Fibroblast of skin of right quadriceps (primary cell): ENCODE measurements around the gene RAI2.

Experiments
- DNase-seq: peaks from one replicate; pipeline ENCODE4 v3.0.0-alpha.2; 2013

RAI2 gene

DNA sequence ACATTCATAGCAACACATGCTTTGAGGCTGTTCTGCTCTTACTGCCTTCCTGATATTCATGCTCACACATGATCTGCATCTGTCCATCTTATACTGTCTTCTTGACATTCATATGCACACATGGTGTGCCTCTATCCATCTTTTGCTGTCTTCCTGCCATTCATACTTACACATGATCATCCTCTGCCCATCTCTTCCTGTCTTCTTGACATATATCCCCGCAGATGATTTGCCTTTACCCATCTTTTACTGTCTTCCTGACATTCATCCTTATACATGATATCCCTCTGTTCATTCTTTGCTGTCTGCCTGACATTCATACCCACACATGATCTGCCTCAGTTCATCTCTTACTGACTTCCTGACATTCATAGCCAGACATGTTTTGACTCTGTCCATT lies 87.0 kb downstream of the RAI2 start:
- no peak for DNase-seq

DNA sequence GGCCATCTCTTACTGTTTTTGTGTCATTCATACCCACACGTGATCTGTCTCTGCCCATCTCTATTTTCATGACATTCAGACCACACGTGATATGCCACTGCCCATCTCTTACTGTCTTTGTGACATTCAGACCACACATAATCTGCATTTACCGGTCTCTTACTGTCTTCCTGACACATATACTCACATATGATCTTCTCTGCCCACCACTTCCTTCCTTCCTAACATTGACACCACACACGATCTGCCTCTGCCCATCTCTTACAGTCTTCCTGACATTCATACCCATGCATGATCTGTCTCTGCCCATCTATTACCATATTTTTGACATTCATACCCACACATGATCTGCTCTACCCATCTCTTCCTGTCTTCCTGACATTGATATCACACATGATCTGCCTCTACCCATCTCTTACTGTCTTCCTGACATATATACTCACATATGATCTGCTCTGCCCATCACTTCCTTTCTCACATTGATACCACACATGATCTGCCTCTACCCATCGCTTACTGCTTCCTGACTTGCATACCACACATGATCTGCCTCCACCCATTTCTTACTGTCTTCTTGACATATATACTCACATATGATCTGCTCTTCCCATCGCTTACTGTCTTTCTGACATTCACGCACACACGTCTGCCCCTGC lies 87.7 kb downstream of the RAI2 start:
- DNase-seq = no peak

- no peak for DNase-seq
Measured at GRCh38 chrX:17769701-17770269, 91.3 kb downstream of the RAI2 start.

DNA sequence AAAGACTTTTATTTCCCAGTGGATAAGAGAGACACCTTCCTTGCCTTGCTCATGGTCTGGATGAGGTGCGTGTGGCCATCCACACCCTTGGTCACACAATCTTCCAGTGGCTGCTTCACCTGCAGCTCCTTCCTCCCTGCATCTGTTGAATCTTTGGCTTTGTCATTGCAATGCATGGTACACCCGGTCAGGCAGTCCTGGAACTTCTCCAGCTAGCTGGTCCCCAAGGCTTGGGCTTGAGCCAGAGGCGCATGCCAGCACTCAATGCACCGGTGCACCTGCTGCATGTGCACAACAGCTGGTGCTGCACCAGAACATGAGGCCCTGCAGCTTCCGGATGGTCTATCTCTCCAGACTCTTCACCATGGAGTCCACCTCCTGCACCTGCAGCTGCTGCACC lies 92.1 kb downstream of the RAI2 start:
- DNase-seq = no peak

GRCh38 chrX:17767734-17768133 lies 93.4 kb downstream of the RAI2 start:
- no peak for DNase-seq

GRCh38 chrX:17759990-17760389 lies 101.1 kb downstream of the RAI2 start:
- no peak for DNase-seq

DNA sequence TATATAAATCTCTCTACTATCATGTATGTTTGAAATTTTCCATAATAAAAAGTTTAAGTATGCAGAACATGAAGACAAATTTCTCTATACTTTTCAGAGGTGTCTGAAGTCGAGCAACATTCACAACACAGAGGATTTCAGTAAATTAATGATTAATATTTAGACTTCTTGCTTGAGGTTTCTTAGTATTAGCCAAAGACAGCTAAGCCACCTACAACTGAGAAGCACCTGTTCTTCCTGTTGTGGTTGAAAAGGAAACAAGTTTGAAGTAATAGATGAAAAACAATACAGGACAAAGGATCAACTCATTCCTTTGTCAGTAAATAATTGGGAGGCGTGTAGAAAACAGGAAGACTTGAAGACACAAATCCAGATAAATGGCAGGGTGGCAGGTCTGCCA lies 102.7 kb downstream of the RAI2 start:
- DNase-seq = no peak

- DNase-seq = no peak
Measured at GRCh38 chrX:17750436-17750835, 110.7 kb downstream of the RAI2 start.
